GM12878 (cell line): ENCODE data around the gene EMC1.
"Not testable (repeated sequence)": the region's sequence is repeated elsewhere in the genome, so short reads cannot be mapped to it uniquely, and the experiment has no call there.

Source experiments
- EZH2 ChIP-seq: IDR thresholded peaks from 2 replicates; pipeline ENCODE4 v1.6.1; 2012; ENCODE audit warnings: low read depth, mild to moderate bottlenecking, control low read depth, inconsistent platforms, low read length, borderline replicate concordance; ENCODE audit not compliant: control insufficient read depth
- HCFC1 ChIP-seq: fragments of 150-350 bp; IDR thresholded peaks from 2 replicates; pipeline ENCODE4 v1.6.1; 2014; ENCODE audit warnings: low read length
- POLR2AphosphoS5 ChIP-seq: IDR thresholded peaks from 2 replicates; pipeline ENCODE4 v1.6.1; 2011; ENCODE audit warnings: mild to moderate bottlenecking, low read length, inconsistent platforms
- USF1 ChIP-seq: IDR thresholded peaks from 2 replicates; pipeline ENCODE4 v1.6.1; 2011; ENCODE audit warnings: borderline replicate concordance, low read depth, mild to moderate bottlenecking, moderate library complexity, mixed read lengths, low read length; ENCODE audit not compliant: insufficient read depth; ENCODE audit errors: extremely low read length

GRCh38 chr1:19231736-19232523, 19.4 kb downstream of the EMC1 start:
- TF ChIP-seq HCFC1, USF1, POLR2AphosphoS5, EZH2: not testable (repeated sequence)
